Ammon's horn (tissue), 1 donor: Measurements from ENCODE around the gene TMEM41B.
"Not testable (repeated sequence)": the region's sequence is repeated elsewhere in the genome, so short reads cannot be mapped to it uniquely, and the experiment has no call there.

Source experiments
- DNase-seq: peaks from one replicate; pipeline ENCODE4 v3.0.0-alpha.2; 2016; ENCODE audit warnings: low spot score

TMEM41B gene

DNA sequence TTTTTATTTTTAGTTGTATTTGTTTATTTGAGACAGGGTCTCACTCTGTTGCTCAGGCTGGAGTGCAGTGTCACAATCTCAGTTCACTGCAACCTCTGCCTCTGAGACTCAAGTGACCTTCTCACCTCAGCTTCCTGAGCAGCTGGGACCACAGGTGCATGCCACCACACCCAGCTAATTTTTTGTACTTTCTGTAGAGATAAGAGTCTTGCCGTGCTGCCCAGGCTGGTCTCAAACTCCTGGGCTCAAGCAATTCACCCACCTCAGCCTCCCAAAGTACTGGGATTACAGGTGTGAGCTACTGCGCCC, 53.6 kb downstream of the TMEM41B start:
- not testable (repeated sequence) for DNase-seq

GRCh38 chr11:9259981-9260837, 54.2 kb downstream of the TMEM41B start:
- no peak for DNase-seq

- DNase-seq, result not testable (repeated sequence)
These were observed 56.1 kb downstream of the TMEM41B start for GRCh38 chr11:9258279-9258678.

GRCh38 chr11:9254416-9254815, 60.0 kb downstream of the TMEM41B start:
- DNase-seq, result no peak

DNA sequence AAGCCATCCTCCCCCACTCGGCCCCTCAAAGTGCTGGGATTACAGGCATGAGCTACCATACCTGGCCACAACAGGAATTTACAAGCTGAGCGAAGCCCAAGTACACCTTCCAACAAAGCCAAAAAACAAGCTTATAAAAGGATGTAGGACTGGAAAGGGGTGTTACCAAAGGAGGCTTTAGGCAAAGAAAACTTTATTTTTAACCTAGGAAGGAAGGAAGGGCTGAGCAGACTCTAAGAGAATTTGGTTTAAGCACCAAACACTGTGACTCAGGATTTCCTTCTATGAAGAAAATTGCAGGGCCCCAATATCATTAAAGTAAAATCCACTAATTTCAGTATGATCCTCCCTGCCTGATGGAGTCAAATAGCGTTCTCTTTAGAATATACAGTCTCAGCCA, 61.3 kb downstream of the TMEM41B start:
- DNase-seq, result no peak

GRCh38 chr11:9251311-9251710, 63.1 kb downstream of the TMEM41B start:
- DNase-seq, result no peak

GRCh38 chr11:9250139-9250582, 64.2 kb downstream of the TMEM41B start:
- no peak for DNase-seq

DNA sequence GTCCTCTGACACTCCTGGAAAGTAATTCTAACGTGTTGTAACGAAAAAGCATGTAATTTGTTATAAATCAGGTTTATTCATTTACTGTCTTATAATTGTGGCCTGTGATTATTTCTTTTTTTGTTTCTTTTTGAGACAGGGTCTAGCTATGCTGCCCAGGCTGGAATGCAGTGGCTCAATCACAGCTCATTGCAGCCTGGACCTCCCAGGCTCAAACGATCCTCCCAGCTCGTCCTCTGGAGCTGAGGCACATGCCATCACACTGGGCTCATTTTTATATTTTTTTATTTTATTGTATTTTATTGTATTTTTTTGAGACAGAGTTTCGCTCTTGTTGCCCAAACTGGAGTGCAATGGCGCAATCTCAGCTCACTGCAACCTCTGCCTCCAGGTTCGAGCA, 65.1 kb downstream of the TMEM41B start:
- DNase-seq, result no peak

DNA sequence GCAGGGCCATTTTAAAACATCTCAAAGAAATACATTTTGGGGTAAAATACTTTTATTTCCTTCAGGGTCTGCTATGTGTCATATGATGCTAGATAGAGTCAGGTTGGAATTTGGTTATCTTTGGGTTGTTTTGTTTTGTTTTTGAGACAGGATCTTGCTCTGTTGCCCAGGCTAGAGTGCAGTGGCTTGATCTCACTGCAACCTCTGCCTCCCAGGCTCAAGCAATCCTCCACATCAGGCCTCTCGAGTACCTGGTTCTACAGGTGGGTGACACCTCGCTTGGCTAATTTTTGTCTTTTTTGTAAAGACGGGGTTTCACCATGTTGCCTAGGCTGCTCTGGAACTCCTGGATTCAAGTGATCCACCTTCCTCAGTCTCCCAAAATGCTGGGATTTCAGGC, 66.5 kb downstream of the TMEM41B start:
- no peak for DNase-seq

DNA sequence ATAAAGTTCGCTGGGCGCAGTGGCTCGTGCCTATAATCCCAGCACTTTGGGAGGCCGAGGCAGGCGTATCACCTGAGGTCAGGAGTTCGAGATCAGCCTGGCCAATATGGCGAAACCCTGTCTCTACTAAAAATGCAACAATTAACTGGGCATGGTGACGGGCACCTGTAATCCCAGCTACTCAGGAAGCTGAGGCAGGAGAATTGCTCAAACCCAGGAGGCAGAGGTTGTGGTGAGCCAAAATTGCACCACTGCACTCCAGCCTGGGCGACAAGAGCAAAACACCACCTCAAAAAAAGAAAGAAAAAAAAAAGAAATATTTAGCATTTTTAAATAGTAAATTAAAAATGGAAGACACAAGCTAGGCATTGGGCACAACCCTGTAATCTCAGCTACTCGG, 78.2 kb downstream of the TMEM41B start:
- not testable (repeated sequence) for DNase-seq

DNA sequence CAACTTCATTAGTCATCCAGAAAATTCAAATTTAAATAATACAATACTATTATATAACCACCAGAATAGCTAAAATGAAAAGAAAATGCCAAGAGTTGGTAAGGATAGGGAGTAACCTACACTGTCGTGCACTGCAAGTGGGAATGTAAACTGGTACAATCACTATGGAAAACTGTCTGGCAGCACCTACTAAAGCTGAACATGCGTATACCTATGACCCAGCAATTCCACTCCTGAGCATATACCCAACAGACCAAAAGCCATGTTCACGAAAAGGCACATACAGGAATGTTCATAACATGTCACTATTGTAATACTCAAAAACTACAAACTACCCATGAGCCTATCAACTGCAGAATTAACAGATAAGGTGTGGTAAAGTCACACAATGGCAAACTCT, 81.9 kb downstream of the TMEM41B start:
- peak; percentile 15 for DNase-seq

DNA sequence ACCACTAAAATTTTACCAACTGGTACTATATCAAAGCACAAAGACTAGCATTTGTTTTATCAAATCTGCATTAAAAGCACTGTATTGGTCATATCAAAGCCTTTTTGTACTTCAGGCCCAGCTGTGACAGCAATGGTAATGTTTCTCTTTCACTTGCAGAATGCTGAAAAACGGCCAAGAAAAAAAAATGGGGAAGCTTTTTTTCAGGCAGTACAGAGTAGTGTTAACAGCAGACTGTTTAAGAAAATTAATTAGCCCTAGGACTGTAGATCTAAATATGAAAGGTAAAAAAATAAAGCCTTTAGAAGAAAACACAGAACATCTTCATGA, 82.6 kb downstream of the TMEM41B start:
- peak; percentile 81 for DNase-seq
